CD4-positive, alpha-beta memory T cell (primary cell): ENCODE measurements around the gene GRK5. TPM values are rescaled to one million over a fixed set of nuclear protein-coding genes. Genes with fewer than 3 reads are reported as not detected.

Source experiments
- CTCF ChIA-PET: fragments of 350-600 bp; sonication (Branson Sonifier 250); formaldehyde crosslinking; loops from one replicate; lab custom pipeline; 2021; ENCODE audit warnings: inconsistent platforms; ENCODE audit not compliant: partially characterized antibody; lab: Charles Lee
- POLR2A ChIA-PET: fragments of 350-600 bp; sonication (Branson Sonifier 250); formaldehyde crosslinking; loops from one replicate; lab custom pipeline; 2021; ENCODE audit not compliant: partially characterized antibody; lab: Charles Lee
- DNase-seq, 5 donors: peaks; one replicate each; pipeline versions ENCODE4 v3.0.0 to v3.0.0-alpha.2; 2020 to 2022; ENCODE audit warnings: mixed read lengths in 1 of 5
- H3K27ac ChIP-seq: one replicate; pipeline ENCODE4 v1.7.0; 2013; ENCODE audit warnings: low read depth, low read length
- H3K27me3 ChIP-seq: 2 replicates; pipeline ENCODE4 v1.7.0; 2013; ENCODE audit warnings: mild to moderate bottlenecking, low read length, moderate library complexity; ENCODE audit not compliant: insufficient read depth
- H3K36me3 ChIP-seq: 2 replicates; pipeline ENCODE4 v1.7.0; 2013; ENCODE audit warnings: mild to moderate bottlenecking, low read length, moderate library complexity; ENCODE audit not compliant: insufficient read depth
- H3K4me1 ChIP-seq: 2 replicates; pipeline ENCODE4 v1.7.0; 2013; ENCODE audit warnings: mild to moderate bottlenecking, low read length, moderate library complexity; ENCODE audit not compliant: insufficient read depth
- H3K4me3 ChIP-seq, 2 donors: one replicate each; pipeline ENCODE4 v1.7.0; 2013; ENCODE audit warnings: low read length in 2 of 2, mild to moderate bottlenecking in 1 of 2
- H3K9me3 ChIP-seq, 2 donors: one replicate each; pipeline ENCODE4 v1.7.0; 2013; ENCODE audit warnings: low read length in 2 of 2, control low read depth in 1 of 2; ENCODE audit not compliant: control insufficient read depth in 1 of 2
- H3K27ac Mint-ChIP-seq, 7 donors: one replicate each; pipeline ENCODE4 v1.8.0; 2020 to 2021; ENCODE audit warnings: mixed read lengths in 7 of 7, mild to moderate bottlenecking in 6 of 7, inconsistent platforms in 3 of 7, moderate library complexity in 3 of 7
- H3K27me3 Mint-ChIP-seq, 2 donors: one replicate each; pipeline ENCODE4 v1.8.0; 2020 to 2021; ENCODE audit warnings: mixed read lengths in 2 of 2
- H3K36me3 Mint-ChIP-seq, 2 donors: one replicate each; pipeline ENCODE4 v1.8.0; 2020 to 2021; ENCODE audit warnings: mixed read lengths in 2 of 2, inconsistent platforms in 1 of 2, mild to moderate bottlenecking in 1 of 2
- H3K4me1 Mint-ChIP-seq, 4 donors: one replicate each; pipeline ENCODE4 v1.8.0; 2020 to 2021; ENCODE audit warnings: mixed read lengths in 4 of 4, mild to moderate bottlenecking in 1 of 4
- H3K4me3 Mint-ChIP-seq, 8 donors: one replicate each; pipeline ENCODE4 v1.8.0; 2020 to 2021; ENCODE audit warnings: mixed read lengths in 8 of 8, mild to moderate bottlenecking in 7 of 8, moderate library complexity in 6 of 8, inconsistent platforms in 3 of 8
- H3K9me3 Mint-ChIP-seq, 8 donors: one replicate each; pipeline ENCODE4 v1.8.0; 2020 to 2021; ENCODE audit warnings: mixed read lengths in 8 of 8, mild to moderate bottlenecking in 5 of 8, inconsistent platforms in 3 of 8, moderate library complexity in 1 of 8
- intact Hi-C: fragments of 100-400 bp; cut with micrococcal nuclease; formaldehyde crosslinking; loops from one replicate; pipeline ENCODE4 v1.15.1; 2023
- polyA plus RNA-seq, 2 donors: library from polyadenylated mRNA; unstranded; fragments of 300-500 nt; fragmentation: Illumina TruSeq; gene quantifications; one replicate each; pipeline ENCODE4 v1.2.3, GENCODE V29; 2021
- total RNA-seq, 2 experiments: library from RNA; stranded (reverse); gene quantifications; one replicate each; pipeline ENCODE4 v1.2.3, GENCODE V29; 2021

Gene GRK5
- total and polyA plus RNA-seq, 4 experiments from 2014 or later: 7.6 to 27.9 (median 18.6) TPM

GRCh38 chr10:119469325-119469707 lies 261.9 kb downstream of the GRK5 start:
- no peaks in the 10 kb centered on the region for H3K9me3 ChIP-seq
- no peaks in the 10 kb centered on the region for H3K36me3 ChIP-seq
- no peak for DNase-seq
- peaks cover 13% of the 10 kb centered on the region for H3K4me1 ChIP-seq
- intact Hi-C loops: no loop called here
- ChIA-PET POLR2A (interaction anchor here (0.6 kb wide), 1 partner anchor 9 kb away, joined by 3 read pairs; no protein-coding TSS in a partner anchor), CTCF (interaction anchor here (1.0 kb wide), 2 partner anchors 24 to 44 kb away, joined by 3 read pairs; no protein-coding TSS in a partner anchor)
- Mint-ChIP-seq H3K9me3 (peaks cover 0 to 2% (median 0%) of the 10 kb centered on the region in 8 donors), H3K27ac (no peak overlapping the region), H3K27me3 (no peaks in the 10 kb centered on the region), H3K4me1 (peaks cover 8 to 29% (median 19%) of the 10 kb centered on the region in 4 donors), H3K4me3 (no peak overlapping the region), H3K36me3 (no peaks in the 10 kb centered on the region)
- no peak overlapping the region for H3K27ac ChIP-seq
- H3K27me3 ChIP-seq: no peaks in the 10 kb centered on the region
- H3K4me3 ChIP-seq: no peak overlapping the region

GRCh38 chr10:119469846-119470245 lies 262.5 kb downstream of the GRK5 start:
- H3K9me3 ChIP-seq: no peaks in the 10 kb centered on the region
- Mint-ChIP-seq H3K9me3 (peaks cover 0 to 2% (median 0%) of the 10 kb centered on the region in 8 donors), H3K27ac (no peak overlapping the region), H3K27me3 (no peaks in the 10 kb centered on the region), H3K4me3 (no peak overlapping the region), H3K36me3 (no peaks in the 10 kb centered on the region), H3K4me1 (peaks cover 8 to 27% (median 19%) of the 10 kb centered on the region in 4 donors)
- H3K4me1 ChIP-seq: peaks cover 13% of the 10 kb centered on the region
- CTCF ChIA-PET: interaction anchor here (1.0 kb wide), 2 partner anchors 25 to 44 kb away, joined by 3 read pairs; no protein-coding TSS in a partner anchor
- intact Hi-C loops: no loop called here
- no peaks in the 10 kb centered on the region for H3K27me3 ChIP-seq
- H3K4me3 ChIP-seq: no peak overlapping the region
- no peak for DNase-seq
- H3K36me3 ChIP-seq: no peaks in the 10 kb centered on the region
- POLR2A ChIA-PET: interaction anchor here (0.6 kb wide), 1 partner anchor 8 kb away, joined by 3 read pairs; no protein-coding TSS in a partner anchor
- H3K27ac ChIP-seq: no peak overlapping the region

GRCh38 chr10:119470920-119471702 lies 263.7 kb downstream of the GRK5 start:
- Mint-ChIP-seq H3K27me3 (no peaks in the 10 kb centered on the region), H3K4me1 (peaks cover 7 to 17% (median 13%) of the 10 kb centered on the region in 4 donors), H3K4me3 (no peak overlapping the region), H3K36me3 (no peaks in the 10 kb centered on the region), H3K27ac (no peak overlapping the region), H3K9me3 (no peaks in the 10 kb centered on the region)
- no peak for DNase-seq
- no peak overlapping the region for H3K4me3 ChIP-seq
- CTCF ChIA-PET: interaction anchor here (1.3 kb wide), 1 partner anchor 272 kb away, joined by 3 read pairs; no protein-coding TSS in a partner anchor
- H3K27ac ChIP-seq: no peak overlapping the region
- H3K27me3 ChIP-seq: no peaks in the 10 kb centered on the region
- intact Hi-C loops: no loop called here
- H3K9me3 ChIP-seq: no peaks in the 10 kb centered on the region
- H3K4me1 ChIP-seq: peaks cover 9% of the 10 kb centered on the region
- POLR2A ChIA-PET: no interaction called here
- H3K36me3 ChIP-seq: no peaks in the 10 kb centered on the region

- POLR2A ChIA-PET: no interaction called here
- H3K27me3 ChIP-seq: no peaks in the 10 kb centered on the region
- intact Hi-C loops: no loop called here
- H3K4me1 ChIP-seq: peaks cover 20% of the 10 kb centered on the region
- no peak overlapping the region for H3K27ac ChIP-seq
- CTCF ChIA-PET: interaction anchor here (1.2 kb wide), 1 partner anchor 16 kb away, joined by 3 read pairs; no protein-coding TSS in a partner anchor
- H3K36me3 ChIP-seq: no peaks in the 10 kb centered on the region
- no peaks in the 10 kb centered on the region for H3K9me3 ChIP-seq
- Mint-ChIP-seq H3K4me3 (no peak overlapping the region), H3K27me3 (no peaks in the 10 kb centered on the region), H3K27ac (peak overlapping the region in 1 of 7 donors; percentile 10), H3K4me1 (peaks cover 16 to 27% (median 20%) of the 10 kb centered on the region in 4 donors), H3K36me3 (no peaks in the 10 kb centered on the region), H3K9me3 (no peaks in the 10 kb centered on the region)
- no peak for DNase-seq
- no peak overlapping the region for H3K4me3 ChIP-seq
Measured at GRCh38 chr10:119473771-119474170, 266.4 kb downstream of the GRK5 start.

- Histone ChIP-seq H3K9me3 (no peaks in the 10 kb centered on the region), H3K4me1 (peaks cover 29% of the 10 kb centered on the region), H3K27me3 (no peaks in the 10 kb centered on the region), H3K4me3 (no peak overlapping the region), H3K36me3 (no peaks in the 10 kb centered on the region), H3K27ac (no peak overlapping the region)
- Mint-ChIP-seq H3K36me3 (no peaks in the 10 kb centered on the region), H3K4me1 (peaks cover 24 to 35% (median 29%) of the 10 kb centered on the region in 4 donors), H3K9me3 (no peaks in the 10 kb centered on the region), H3K27ac (no peak overlapping the region), H3K4me3 (no peak overlapping the region), H3K27me3 (no peaks in the 10 kb centered on the region)
- intact Hi-C loops: loop anchor here (5.0 kb wide), 1 partner anchor 43 kb away; no protein-coding TSS in a partner anchor
- ChIA-PET CTCF (interaction anchor here (1.2 kb wide), 1 partner anchor 15 kb away, joined by 3 read pairs; no protein-coding TSS in a partner anchor), POLR2A (no interaction called here)
- DNase-seq: no peak
Measured at GRCh38 chr10:119474606-119475005, 267.2 kb downstream of the GRK5 start.

- H3K9me3 Mint-ChIP-seq: no peaks in the 10 kb centered on the region
- peaks cover 24 to 38% (median 30%) of the 10 kb centered on the region in 4 donors for H3K4me1 Mint-ChIP-seq
- ChIA-PET CTCF (interaction anchor here (2.9 to 3.5 kb wide), 2 partner anchors 12 to 65 kb away, joined by 17 to 18 read pairs; partner anchors contain the start of gene RGS10), POLR2A (interaction anchor here (1.7 kb wide), 2 partner anchors 8 to 10 kb away, joined by 3 to 8 read pairs; no protein-coding TSS in a partner anchor)
- Histone ChIP-seq H3K36me3 (no peaks in the 10 kb centered on the region), H3K9me3 (no peaks in the 10 kb centered on the region), H3K27me3 (no peaks in the 10 kb centered on the region), H3K4me1 (peaks cover 30% of the 10 kb centered on the region), H3K4me3 (peak overlapping the region in 1 of 2 donors; percentile 13), H3K27ac (peak overlapping the region; percentile 11)
- peak overlapping the region in 6 of 7 donors; percentile 64 to 89 (median 80) for H3K27ac Mint-ChIP-seq
- H3K27me3 Mint-ChIP-seq: no peaks in the 10 kb centered on the region
- intact Hi-C loops: loop anchor here (5.0 kb wide), 1 partner anchor 40 kb away; no protein-coding TSS in a partner anchor
- DNase-seq: no peak
- peak overlapping the region in 4 of 8 donors; percentile 32 to 85 (median 72) for H3K4me3 Mint-ChIP-seq
- H3K36me3 Mint-ChIP-seq: no peaks in the 10 kb centered on the region
Measured at GRCh38 chr10:119477444-119477843, 270.1 kb downstream of the GRK5 start.
